GM18505 (cell line): Measurements from ENCODE around the gene CUBN.

ENCODE experiments used
- ATAC-seq: cut with Tn5 transposase; IDR thresholded peaks from one replicate; pipeline ENCODE4 v1.9.1; 2021; ENCODE audit not compliant: unreplicated experiment
- POLR2A ChIP-seq: IDR thresholded peaks from 4 replicates; pipeline ENCODE4 v1.6.1; 2011; ENCODE audit warnings: borderline replicate concordance; ENCODE audit not compliant: insufficient read depth, insufficient read length; ENCODE audit errors: extremely low read depth

CUBN gene

DNA sequence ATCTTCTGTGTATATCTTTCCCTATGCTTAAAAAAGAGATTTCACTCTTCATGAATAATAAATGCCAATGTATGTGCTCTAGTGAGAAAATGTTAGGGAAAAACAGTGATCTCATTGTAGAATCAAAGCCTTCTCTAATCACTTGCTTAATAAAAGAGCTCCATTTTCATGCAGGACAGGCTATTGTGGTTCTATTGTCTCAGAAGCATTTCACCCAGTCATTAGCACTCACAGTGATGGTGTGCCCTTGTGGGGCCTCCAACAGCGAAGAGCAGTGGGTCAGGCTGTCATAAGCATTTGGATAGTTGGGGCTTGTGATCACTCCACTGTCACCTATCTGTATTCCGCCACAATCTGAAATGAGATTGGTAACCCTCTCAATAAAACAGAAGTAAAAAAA, 228.5 kb downstream of the CUBN start:
- TF ChIP-seq POLR2A, result no peak
- no peak for ATAC-seq

DNA sequence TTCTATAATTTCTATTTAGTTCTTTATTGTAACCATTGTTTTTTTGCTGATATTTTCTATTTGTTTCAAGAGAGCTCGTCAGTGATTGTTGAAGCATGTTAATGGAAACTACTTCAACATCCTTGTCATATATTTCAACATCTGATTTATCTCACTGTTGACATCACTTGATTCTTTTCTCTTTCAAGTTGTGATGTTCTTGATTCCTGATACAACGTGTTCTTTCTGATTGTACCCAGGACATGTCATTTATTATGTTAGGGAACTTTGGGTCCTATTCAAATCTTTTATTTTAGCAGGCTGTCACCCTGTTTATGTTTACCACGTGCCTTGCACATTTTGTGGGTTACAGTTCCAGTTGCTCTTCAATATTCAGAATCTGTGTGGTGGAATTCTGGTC, 232.6 kb downstream of the CUBN start:
- ATAC-seq, result no peak
- no peak for TF ChIP-seq POLR2A

DNA sequence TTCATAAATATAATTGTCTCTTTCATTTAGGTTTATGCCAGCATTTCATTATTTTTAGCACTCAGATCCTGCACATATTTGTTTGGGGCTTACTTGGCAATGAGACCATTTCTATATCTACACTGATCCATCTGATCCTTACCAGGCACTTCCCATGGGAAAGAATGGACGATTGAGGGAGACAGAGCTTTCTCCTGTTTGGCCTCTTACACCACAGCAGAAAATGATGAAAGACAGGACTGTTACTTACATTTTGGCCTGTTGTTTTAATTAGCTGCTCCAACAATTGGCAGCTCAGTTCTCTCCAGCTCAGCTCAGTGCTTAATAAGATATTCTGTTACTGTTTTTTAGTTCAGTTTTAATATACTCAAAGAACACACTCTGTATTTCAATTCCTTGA, 234.8 kb downstream of the CUBN start:
- TF ChIP-seq POLR2A, result no peak
- no peak for ATAC-seq

DNA sequence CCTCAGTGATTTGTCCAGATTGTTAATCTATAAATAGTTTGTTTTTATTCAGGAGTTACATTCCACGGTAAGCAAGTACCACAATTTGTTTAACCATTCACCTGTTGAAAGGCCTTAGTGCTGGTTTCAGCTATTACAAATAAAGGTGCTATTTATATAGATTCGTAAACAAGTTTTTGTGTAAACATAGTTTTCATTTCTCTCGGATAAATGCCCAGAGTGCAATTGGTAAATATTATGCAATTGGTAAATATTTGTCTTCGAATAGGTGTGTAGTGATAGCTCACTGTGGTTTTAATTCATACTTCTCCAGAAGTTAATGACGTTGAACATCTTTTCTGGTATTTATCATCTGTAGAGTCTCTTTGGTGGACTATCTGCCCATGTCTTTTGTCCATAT, 235.9 kb downstream of the CUBN start:
- ATAC-seq, result no peak
- TF ChIP-seq POLR2A, result no peak

DNA sequence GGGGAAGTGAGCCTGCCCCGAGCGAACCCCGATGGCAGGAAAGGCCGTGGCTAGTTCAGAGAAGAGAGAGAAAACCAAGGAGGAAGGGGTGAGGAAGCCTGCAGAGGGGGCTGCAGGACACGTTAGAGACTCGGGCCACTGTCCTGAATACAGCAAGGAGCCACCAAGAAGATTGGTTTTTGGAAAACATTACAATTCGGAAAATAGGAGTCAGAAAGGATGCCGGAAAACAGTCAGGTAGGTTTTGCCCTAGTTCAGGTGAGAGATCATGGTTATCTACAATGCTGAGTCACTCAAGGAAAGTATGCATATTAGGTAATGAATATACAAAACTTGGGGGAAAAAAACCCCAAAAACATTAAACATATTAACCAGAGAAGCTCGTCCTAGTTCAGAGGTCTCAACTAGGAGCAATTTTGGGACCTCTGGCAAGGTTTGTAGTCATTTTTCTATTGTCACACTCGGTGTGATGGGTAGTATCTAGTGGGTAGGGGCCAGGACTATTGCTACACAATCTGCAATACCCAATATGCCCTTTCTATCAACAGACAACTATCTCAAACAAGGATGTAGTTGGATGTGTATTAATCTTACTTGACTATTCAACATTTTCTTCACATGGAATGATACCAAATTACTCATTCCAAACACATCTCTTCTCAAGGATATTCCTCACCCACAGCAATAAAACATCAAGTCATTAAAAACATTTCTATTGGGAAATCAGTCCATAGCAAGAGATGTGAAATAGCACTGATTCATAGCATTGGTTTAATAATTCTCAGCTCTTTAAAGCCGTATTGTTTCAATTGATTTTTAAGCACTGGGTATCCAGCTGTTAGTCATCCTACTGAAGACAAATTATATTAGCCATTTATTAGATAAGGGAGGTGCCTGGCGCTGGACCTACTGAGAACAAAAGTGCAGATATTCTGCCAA, 238.0 kb downstream of the CUBN start:
- TF ChIP-seq POLR2A, result no peak
- ATAC-seq, result no peak

DNA sequence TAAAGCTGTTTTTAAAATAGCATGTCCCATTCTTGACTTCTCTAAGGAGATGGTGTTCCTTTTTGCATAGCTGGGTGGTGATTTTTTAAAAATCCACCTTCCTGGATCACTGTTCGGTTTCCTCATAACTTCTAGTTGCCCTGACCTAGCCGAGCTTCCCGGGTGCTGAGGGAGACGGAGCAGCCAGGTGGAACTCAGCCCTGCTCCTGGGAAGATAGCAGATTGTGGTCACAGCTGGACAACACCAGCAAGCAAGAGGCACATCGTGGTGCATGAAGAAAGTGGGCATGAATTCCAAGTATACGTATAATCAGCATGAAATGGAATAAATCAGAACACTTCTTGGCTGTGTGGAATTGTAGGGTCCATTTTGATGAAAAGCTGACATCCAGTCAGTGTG, 238.9 kb downstream of the CUBN start:
- no peak for TF ChIP-seq POLR2A
- ATAC-seq, result no peak

DNA sequence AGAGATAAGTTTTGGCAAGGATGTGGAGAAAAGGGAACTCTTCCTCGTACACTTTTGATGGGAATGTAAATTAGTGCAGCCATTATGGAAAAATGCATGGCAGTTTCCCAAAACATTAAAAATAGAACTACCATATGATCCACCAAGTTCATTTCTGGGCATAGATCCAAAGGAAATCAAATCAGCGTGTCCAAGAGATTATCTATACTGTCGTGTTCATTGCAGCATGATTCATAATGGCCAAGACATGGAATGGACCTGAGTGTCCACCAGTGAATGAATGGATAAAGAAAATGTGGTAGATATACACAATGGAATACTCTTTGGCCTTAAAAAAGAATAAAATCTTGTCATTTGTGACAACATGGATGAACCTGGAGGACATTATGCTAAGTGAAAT, 242.0 kb downstream of the CUBN start:
- TF ChIP-seq POLR2A, result no peak
- no peak for ATAC-seq

DNA sequence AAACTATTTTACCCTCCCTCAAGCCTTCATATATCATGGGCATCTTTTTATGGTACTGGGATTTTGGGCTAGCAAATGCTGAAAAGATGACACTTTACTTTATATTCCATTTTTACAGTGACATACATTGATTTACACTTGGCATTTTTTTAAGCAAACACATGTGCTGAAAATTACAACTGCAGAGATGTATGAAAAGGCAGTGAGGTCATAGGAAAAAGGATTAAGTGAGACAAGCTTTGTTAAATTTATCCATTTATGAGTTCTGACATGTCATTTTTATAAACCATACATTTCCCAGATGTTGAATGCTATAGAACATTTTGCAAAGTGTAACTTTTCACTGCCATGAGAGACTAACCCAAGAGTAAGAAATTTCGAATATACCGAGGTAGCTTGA, 243.6 kb downstream of the CUBN start:
- ATAC-seq, result no peak
- no peak for TF ChIP-seq POLR2A

DNA sequence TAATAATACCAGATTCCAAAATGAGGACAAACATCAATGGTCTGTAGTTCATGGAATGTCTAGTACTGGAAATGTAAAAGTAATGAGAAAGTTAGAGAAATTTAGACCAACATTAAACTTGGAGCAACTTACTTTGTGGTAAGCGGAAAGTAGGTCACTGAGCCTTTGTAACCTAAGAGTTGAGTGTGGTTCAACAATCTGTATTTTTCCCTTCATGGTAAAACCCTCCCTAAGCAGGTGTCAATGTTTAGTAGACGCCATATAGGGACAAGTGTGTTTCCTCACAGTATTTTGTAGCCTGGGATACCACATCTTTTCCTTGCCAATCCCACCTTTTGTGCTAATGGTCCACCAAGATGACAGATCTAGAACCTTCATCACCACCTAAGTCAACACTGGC, 245.1 kb downstream of the CUBN start:
- TF ChIP-seq POLR2A, result no peak
- ATAC-seq, result no peak

DNA sequence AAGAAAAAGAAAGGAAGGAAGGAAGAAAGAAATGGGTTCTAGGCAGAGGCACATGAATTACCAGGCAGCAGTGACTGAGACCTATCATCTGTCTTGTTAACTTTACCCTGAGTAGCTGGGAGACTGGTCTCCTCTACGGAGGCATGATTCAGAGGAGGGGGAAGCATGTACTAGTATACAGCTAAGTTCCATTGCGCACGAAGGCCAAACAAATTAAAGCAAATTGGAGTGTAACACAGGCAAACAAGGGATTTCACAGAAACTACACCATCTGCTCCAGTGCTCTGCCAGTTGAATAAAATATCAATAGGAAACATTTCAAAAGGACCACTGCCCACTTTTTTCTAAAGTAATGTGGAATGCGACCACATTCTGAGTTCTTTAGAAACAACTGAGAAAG, 246.5 kb downstream of the CUBN start:
- TF ChIP-seq POLR2A, result no peak
- no peak for ATAC-seq

DNA sequence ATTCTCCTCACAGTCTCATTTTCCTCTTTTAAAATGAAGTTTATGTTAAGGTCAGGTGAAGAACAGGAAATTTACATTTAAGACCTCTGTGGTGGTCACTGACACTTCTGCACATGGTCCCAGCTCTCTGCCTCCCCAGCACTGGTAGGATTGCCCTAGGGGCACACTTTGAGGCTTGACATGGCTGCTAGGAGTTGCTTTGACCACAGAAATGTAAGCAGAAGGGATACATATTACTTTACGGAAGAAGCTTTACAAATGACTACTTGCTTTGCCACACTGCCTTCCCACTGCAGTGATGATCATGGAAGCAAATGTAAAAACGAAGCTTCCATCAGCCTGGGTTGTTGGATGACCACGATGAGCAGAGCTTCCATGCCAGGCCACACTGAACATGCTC, 259.3 kb downstream of the CUBN start:
- ATAC-seq, result no peak
- TF ChIP-seq POLR2A, result no peak

DNA sequence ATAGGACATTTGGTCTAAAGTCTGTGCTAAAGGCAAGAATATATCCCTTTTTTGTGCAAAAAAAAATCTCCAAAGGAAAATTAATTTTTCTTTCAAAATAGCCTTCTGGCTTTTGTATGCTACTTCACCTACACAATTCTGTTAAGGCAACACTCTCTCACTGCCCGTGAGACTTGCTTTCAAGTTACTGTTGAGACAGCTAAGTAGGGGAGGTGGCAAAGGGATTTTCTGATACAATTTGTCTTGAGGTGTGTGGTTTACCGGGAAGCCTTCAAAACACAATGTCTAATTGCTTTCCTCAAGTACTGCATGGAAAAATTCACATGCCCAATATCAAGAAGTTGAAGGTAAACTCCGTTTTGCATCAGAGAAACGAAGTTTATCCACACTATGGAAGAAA, 261.6 kb downstream of the CUBN start:
- ATAC-seq, result no peak
- TF ChIP-seq POLR2A, result no peak

DNA sequence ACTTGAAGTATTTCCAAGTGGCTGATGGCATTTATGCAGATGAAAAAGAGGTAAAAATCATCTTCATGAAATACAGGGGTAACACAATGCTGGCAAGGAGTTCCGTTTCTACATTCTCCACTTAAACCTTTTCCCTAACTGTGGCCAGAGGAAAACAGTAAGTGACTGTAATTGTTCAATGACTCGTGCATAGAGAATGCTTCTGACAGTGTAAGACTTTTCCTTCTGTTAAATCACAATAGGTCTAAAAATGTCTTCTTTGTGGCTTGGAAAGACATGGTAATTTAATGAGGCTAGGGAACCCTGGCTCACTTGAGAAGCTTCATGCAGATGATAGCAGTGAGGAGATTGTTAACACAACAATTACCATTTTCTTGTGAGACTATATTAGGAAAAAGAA, 262.1 kb downstream of the CUBN start:
- no peak for ATAC-seq
- TF ChIP-seq POLR2A, result no peak

DNA sequence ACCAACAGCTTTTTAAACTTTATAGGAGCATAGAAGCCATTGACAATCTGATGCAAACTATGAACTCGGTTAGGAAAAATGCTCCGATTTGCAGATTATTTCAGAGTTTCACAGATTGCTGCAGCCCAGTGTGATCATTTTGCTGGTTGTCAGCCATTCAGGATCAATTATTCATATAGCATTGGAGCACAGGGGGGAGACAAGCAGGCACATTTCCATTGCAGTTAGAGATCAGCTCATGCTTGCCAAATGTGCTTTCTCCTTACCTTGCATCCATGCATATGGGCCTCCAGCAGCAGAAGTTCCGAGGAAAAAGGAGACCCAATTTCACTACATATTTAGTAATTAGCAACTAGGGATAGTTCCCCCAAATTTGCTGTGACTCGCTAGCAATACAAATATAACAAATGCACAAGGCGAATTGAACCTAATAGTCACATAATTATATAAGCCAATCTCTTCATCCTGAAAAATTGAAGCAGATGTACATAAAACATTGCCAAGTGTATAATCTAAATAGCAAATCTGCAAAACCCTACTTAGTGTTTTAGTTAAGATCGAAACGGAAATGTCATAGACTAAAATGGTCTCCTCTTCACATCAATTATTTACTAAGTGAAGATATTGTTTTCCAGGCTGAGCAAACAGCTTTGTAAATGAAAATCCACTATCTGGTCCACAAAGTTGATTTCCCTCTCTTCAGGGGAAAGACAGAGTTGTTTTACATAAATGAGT, 262.9 kb downstream of the CUBN start:
- TF ChIP-seq POLR2A, result no peak
- ATAC-seq, result no peak
